GM23248 (cell line): ENCODE data around the gene FUT9.

Experiments
- EZH2 ChIP-seq: fragments of 200-600 bp; sonication (generic); IDR thresholded peaks from 2 replicates; pipeline ENCODE4 v1.6.1; 2018; ENCODE audit warnings: antibody characterized with exemption, mild to moderate bottlenecking; ENCODE audit not compliant: insufficient read depth, poor library complexity, severe bottlenecking
- EZH2phosphoT487 ChIP-seq: fragments of 200-600 bp; sonication (generic); IDR thresholded peaks from 2 replicates; pipeline ENCODE4 v1.6.1; 2018; ENCODE audit warnings: antibody characterized with exemption, moderate library complexity, mild to moderate bottlenecking, low read depth; ENCODE audit not compliant: insufficient read depth

DNA sequence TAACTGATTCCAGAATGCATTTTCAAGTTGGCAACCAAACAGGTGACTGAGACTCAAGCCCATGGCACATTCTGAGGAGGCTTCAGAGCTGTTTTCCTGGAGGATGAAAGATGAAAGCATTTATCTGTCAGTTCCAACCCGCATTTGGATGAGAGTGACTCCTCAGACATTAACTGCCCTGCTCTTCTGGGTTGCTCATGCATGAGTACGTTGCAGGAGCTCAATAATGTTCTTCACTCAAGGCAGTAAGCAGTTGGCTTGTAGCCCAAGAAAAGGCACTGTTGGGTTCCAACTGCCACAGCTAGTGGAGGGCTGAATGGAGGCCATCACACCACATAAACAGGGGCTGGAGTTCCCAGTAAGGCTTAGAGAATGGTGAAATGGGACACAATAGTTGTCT lies 155.3 kb downstream of the FUT9 start:
- TF ChIP-seq EZH2 (no peak), EZH2phosphoT487 (no peak)
